Loucy (cell line): ENCODE results near the gene BARX1.

Experiments
- EZH2phosphoT487 ChIP-seq: fragments of 200-600 bp; IDR thresholded peaks from 2 replicates; pipeline ENCODE4 v1.6.1; 2018; ENCODE audit warnings: antibody characterized with exemption, mild to moderate bottlenecking, moderate library complexity, borderline replicate concordance
- TF ChIP-seq, protein P1 (sequence below): fragments of 200-600 bp; sonication (generic); conservative IDR thresholded peaks from 2 replicates; pipeline ENCODE4 v1.5.1; 2014; ENCODE audit warnings: mild to moderate bottlenecking, antibody characterized with exemption, low read length

DNA sequence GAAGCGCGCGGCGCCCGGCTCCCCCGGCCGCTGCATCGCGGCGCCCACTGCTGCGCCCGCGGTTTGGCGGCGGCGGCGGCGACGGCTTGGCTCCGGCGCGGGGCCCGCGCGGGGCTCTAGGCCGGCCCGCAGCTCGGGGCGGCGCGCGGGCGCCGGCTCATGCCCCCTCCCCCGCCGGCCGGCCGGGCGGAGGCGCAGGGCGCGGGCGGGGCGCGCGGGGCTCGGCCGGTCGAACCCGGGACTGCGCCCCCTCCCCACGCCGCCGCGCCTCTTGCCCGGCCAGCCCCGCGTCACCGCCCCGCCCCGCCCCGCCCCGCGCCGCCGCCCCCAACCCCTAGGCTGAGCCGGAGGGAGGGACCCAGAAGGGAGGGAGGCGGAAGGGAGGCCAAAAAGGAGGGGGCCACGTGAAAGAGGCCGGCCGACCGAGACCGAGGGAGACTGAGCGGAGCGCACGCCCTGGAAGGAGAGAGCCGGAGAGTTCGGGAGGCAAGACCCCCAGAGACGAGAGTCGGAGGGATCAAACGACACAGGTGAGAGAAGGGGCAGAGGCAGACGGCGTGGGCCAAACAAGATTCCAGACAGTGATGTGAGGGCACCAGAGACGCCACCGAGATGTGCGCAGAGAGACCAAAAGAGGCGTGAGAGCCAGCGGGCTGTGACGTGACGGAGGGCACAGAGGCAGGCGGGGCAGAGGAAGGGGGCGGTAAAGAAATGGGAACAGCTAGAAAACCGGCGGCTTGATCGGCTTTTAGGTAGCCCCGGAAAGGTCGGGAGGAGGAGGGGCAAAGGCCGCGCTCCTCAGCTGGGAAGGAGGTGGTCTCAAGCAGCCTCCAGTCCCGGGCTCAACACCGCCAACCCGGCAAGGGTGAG, at the start of gene BARX1:
- TF ChIP-seq, protein P1, sequence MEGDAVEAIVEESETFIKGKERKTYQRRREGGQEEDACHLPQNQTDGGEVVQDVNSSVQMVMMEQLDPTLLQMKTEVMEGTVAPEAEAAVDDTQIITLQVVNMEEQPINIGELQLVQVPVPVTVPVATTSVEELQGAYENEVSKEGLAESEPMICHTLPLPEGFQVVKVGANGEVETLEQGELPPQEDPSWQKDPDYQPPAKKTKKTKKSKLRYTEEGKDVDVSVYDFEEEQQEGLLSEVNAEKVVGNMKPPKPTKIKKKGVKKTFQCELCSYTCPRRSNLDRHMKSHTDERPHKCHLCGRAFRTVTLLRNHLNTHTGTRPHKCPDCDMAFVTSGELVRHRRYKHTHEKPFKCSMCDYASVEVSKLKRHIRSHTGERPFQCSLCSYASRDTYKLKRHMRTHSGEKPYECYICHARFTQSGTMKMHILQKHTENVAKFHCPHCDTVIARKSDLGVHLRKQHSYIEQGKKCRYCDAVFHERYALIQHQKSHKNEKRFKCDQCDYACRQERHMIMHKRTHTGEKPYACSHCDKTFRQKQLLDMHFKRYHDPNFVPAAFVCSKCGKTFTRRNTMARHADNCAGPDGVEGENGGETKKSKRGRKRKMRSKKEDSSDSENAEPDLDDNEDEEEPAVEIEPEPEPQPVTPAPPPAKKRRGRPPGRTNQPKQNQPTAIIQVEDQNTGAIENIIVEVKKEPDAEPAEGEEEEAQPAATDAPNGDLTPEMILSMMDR: no peak
- TF ChIP-seq EZH2phosphoT487: no peak
